ENCODE results near the gene LAMB4. TPM values are rescaled to one million over a fixed set of nuclear protein-coding genes. Genes with fewer than 3 reads are reported as not detected.

The LAMB4 gene
- total and polyA plus RNA-seq, 4 donors, result 0.24 TPM; not detected in 3

DNA sequence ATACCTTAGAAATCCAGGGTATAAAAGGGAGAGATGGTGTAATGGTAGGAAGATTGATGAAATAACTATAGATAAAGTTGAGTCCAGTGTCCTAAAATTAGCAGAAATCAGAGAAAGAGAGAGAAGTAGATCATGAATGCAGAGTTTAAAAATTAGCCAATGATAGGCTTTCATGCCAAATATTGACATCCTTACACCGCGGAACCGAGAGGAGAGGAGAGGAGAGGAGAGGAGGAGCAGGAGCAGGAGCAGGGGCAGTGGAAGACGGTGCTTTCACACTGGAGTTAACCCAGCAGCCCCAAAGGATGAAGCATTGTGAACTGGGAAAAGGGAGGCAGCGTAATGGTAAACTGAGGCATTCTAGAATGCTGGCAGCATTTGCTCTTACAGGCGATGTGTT is 34.2 kb upstream of the LAMB4 start:
- no peaks in the 10 kb centered on the region for H3K4me1 ChIP-seq (ENCODE audit: control insufficient read depth in 1 of 2, insufficient read depth in 2 of 2, low read length in 2 of 2)

DNA sequence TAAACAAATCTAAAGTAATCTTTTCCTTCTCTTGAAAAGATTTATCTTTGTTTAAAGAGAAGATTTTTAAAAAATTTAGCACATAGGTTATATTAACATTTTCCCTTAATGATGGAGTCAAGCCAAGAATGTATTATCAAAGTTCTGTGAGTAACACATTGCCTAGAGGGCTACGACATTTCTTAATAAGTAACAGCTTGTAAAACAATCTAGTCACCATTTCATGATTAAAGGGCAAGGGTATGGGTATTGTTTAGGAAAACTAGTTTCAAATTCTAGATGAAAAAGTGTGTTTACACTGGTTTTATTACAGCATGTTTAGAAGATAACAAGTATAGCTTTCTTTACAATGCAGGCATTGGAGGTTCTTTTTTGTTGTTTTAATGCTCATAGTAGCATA is 28.6 kb upstream of the LAMB4 start:
- H3K4me3 ChIP-seq (ENCODE audit: low read length in 2 of 2), result no peak overlapping the region
- WGBS, 2 donors, result 68 to 71% methylated on average over 1 of the region's 1 CpG
- ATAC-seq (ENCODE audit: low FRiP score) (no peak), DNase-seq (no peak)
- intact Hi-C loops (cut with DNase I), result no loop called here
- H3K36me3 ChIP-seq (ENCODE audit: control insufficient read depth in 1 of 2, insufficient read depth in 2 of 2, low read length in 1 of 2), result no peaks in the 10 kb centered on the region
- no peaks in the 10 kb centered on the region for H3K9me3 ChIP-seq (ENCODE audit: control insufficient read depth, low read length)
- no peak overlapping the region for H3K27ac ChIP-seq (ENCODE audit: low read depth in 1 of 2, low read length in 2 of 2)
- no peaks in the 10 kb centered on the region for H3K27me3 ChIP-seq (ENCODE audit: control insufficient read depth in 1 of 2, insufficient read depth in 2 of 2, low read length in 1 of 2)
- no peaks in the 10 kb centered on the region for H3K4me1 ChIP-seq (ENCODE audit: control insufficient read depth in 1 of 2, insufficient read depth in 2 of 2, low read length in 2 of 2)

More for the DNA sequence above, 34.2 kb upstream of the LAMB4 start:
- ATAC-seq (ENCODE audit: low FRiP score) (no peak), DNase-seq (no peak)
- no peaks in the 10 kb centered on the region for H3K9me3 ChIP-seq (ENCODE audit: control insufficient read depth, low read length)
- WGBS, 2 donors, result 71 to 77% methylated on average over 6 of the region's 6 CpGs
- no peak overlapping the region for H3K4me3 ChIP-seq (ENCODE audit: low read length in 2 of 2)
- no peak overlapping the region for H3K27ac ChIP-seq (ENCODE audit: low read depth in 1 of 2, low read length in 2 of 2)
- H3K27me3 ChIP-seq (ENCODE audit: control insufficient read depth in 1 of 2, insufficient read depth in 2 of 2, low read length in 1 of 2), result no peaks in the 10 kb centered on the region
- H3K36me3 ChIP-seq (ENCODE audit: control insufficient read depth in 1 of 2, insufficient read depth in 2 of 2, low read length in 1 of 2), result no peaks in the 10 kb centered on the region
- intact Hi-C loops (cut with DNase I), result no loop called here

DNA sequence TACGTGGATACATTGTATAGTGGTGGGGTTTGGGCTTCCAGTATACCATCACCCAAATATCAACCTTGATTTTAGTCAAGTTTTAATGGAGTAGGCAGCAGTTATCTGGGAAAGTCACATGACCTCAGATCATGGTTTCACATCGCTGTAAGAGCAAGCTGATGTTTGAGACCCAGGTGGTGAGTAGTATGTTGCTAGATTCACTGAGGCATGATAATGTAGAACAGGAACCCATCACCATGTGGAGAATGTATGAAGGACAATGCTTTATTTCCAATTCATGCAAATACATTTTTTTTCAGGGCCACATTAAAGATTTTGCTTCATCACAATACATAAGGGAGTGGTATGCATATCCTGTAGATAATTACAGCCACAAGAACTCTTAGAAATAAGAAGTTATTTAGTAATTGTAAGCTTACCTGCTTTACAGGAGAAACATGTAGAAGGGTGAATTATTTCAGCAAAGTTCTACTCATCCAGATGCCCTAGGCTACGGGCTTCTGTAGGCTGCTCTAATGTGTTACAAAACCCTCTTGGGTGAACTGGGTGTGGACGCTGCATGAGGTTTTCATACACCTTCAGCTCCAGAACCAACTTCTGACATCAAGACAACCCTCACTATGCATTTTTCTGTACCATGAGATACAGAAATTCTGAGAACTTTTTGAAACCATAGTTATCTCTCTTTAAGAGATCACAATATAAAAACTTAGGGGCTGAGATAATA is 27.6 kb upstream of the LAMB4 start:
- no peaks in the 10 kb centered on the region for H3K36me3 ChIP-seq (ENCODE audit: control insufficient read depth in 1 of 2, insufficient read depth in 2 of 2, low read length in 1 of 2)
- no peaks in the 10 kb centered on the region for H3K27me3 ChIP-seq (ENCODE audit: control insufficient read depth in 1 of 2, insufficient read depth in 2 of 2, low read length in 1 of 2)
- no peak overlapping the region for H3K4me3 ChIP-seq (ENCODE audit: low read length in 2 of 2)
- no peak for DNase-seq
- H3K9me3 ChIP-seq (ENCODE audit: control insufficient read depth, low read length), result no peaks in the 10 kb centered on the region
- no peak for ATAC-seq (ENCODE audit: low FRiP score)
- intact Hi-C loops (cut with DNase I), result no loop called here
- 90 to 94% methylated on average over 4 of the region's 4 CpGs for WGBS, 2 donors
- H3K4me1 ChIP-seq (ENCODE audit: control insufficient read depth in 1 of 2, insufficient read depth in 2 of 2, low read length in 2 of 2), result no peaks in the 10 kb centered on the region
- H3K27ac ChIP-seq (ENCODE audit: low read depth in 1 of 2, low read length in 2 of 2), result no peak overlapping the region

DNA sequence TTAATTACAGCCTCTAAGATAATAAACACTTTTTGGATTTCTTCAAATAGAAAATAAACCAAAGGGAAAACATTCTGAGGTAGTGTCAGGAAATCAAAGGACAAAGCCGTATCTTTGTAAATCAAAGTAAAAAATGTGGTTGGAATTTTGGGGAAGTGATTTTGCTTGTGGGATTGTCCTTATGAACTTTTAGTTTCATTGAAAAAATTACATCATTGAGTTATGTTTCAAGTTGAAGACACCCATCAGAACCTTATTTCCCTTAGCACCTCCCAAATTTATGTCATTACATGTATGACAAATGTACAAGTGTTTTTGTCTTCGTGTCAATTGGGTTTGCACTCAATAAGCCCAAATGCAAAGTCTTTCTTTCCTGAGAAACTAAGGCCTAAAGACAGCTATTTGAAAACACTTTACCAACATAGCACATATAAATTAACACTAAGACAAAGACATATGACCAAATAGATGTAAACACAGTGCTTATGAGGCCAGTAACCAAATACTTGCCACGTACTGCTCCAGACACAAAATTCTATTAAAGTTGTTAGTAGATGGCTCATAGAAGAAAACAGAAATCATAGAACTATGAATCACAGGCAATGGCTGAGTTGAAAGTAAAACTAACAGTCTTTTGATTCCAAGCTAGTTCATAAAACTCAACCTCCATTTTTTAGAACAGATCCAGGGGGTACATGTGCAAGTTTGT is 26.9 kb upstream of the LAMB4 start:
- H3K27ac ChIP-seq (ENCODE audit: low read depth in 1 of 2, low read length in 2 of 2), result no peak overlapping the region
- H3K4me1 ChIP-seq (ENCODE audit: control insufficient read depth in 1 of 2, insufficient read depth in 2 of 2, low read length in 2 of 2), result no peaks in the 10 kb centered on the region
- no peaks in the 10 kb centered on the region for H3K36me3 ChIP-seq (ENCODE audit: control insufficient read depth in 1 of 2, insufficient read depth in 2 of 2, low read length in 1 of 2)
- H3K27me3 ChIP-seq (ENCODE audit: control insufficient read depth in 1 of 2, insufficient read depth in 2 of 2, low read length in 1 of 2), result no peaks in the 10 kb centered on the region
- WGBS, 2 donors, result 80 to 88% methylated on average over 3 of the region's 3 CpGs
- DNase-seq (no peak), ATAC-seq (ENCODE audit: low FRiP score) (no peak)
- H3K4me3 ChIP-seq (ENCODE audit: low read length in 2 of 2), result no peak overlapping the region
- H3K9me3 ChIP-seq (ENCODE audit: control insufficient read depth, low read length), result no peaks in the 10 kb centered on the region
- intact Hi-C loops (cut with DNase I), result no loop called here

DNA sequence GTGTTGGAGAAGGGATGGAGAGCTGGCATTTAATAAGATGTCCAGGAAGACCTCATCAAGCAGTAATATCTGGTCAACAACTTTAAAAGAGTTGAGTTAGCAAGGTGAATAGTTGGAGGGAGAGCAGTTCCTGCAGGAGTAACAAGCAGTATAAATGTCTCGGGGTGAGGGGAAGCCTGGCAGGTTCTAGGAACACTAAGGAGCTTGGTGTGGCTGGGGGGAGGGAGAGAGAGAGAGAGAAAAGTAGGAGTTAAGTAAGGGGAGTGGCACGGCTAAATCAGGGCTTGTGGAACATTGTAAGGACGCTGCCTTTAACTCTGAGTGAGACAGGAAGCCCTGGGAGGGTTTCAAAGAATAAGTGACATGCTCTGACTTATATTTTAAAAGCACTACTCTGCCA is 22.0 kb upstream of the LAMB4 start:
- DNase-seq (no peak), ATAC-seq (ENCODE audit: low FRiP score) (no peak)
- intact Hi-C loops (cut with DNase I), result no loop called here
- Histone ChIP-seq H3K4me1 (ENCODE audit: control insufficient read depth in 1 of 2, insufficient read depth in 2 of 2, low read length in 2 of 2) (no peaks in the 10 kb centered on the region), H3K4me3 (ENCODE audit: low read length in 2 of 2) (no peak overlapping the region), H3K27ac (ENCODE audit: low read depth in 1 of 2, low read length in 2 of 2) (no peak overlapping the region), H3K27me3 (ENCODE audit: control insufficient read depth in 1 of 2, insufficient read depth in 2 of 2, low read length in 1 of 2) (peaks cover 0 to 2% of the 10 kb centered on the region in 2 donors), H3K36me3 (ENCODE audit: control insufficient read depth in 1 of 2, insufficient read depth in 2 of 2, low read length in 1 of 2) (no peaks in the 10 kb centered on the region), H3K9me3 (ENCODE audit: control insufficient read depth, low read length) (no peaks in the 10 kb centered on the region)
- whole genome bisulfite sequencing, 2 donors, result 37 to 52% methylated on average over 3 of the region's 3 CpGs

DNA sequence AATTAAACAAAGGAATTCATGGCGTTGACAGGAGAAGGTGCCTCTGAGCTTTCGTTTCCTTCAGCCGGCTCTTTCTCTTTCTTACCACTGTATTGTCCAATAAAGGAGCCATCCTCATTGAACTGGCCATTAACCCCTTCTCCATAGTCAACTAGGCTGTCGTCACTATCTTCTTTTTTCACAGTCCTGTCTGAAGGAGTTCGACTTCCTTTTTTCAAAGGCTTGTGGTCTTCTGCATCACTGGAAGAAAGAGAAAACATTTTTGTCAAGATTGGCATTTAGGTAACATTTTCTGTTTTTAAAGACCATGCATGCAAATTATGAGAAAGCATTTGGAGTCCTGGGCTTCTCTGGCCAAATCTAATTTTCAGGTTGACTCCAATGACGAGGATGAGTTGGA is 19.7 kb upstream of the LAMB4 start:
- H3K27ac ChIP-seq (ENCODE audit: low read depth in 1 of 2, low read length in 2 of 2), result no peak overlapping the region
- no peak overlapping the region for H3K4me3 ChIP-seq (ENCODE audit: low read length in 2 of 2)
- intact Hi-C loops (cut with DNase I), result loop anchor here (5.0 to 10.0 kb wide), 5 partner anchors 135 to 405 kb away; partner anchors contain the start of gene CBLL1 (in 1 of the 2)
- WGBS, 2 donors, result 70% methylated on average over 6 of the region's 6 CpGs
- H3K9me3 ChIP-seq (ENCODE audit: control insufficient read depth, low read length), result no peaks in the 10 kb centered on the region
- no peak for ATAC-seq (ENCODE audit: low FRiP score)
- H3K36me3 ChIP-seq (ENCODE audit: control insufficient read depth in 1 of 2, insufficient read depth in 2 of 2, low read length in 1 of 2), result no peaks in the 10 kb centered on the region
- DNase-seq, result no peak
- H3K4me1 ChIP-seq (ENCODE audit: control insufficient read depth in 1 of 2, insufficient read depth in 2 of 2, low read length in 2 of 2), result no peaks in the 10 kb centered on the region
- H3K27me3 ChIP-seq (ENCODE audit: control insufficient read depth in 1 of 2, insufficient read depth in 2 of 2, low read length in 1 of 2), result peaks cover 0 to 2% of the 10 kb centered on the region in 2 donors

DNA sequence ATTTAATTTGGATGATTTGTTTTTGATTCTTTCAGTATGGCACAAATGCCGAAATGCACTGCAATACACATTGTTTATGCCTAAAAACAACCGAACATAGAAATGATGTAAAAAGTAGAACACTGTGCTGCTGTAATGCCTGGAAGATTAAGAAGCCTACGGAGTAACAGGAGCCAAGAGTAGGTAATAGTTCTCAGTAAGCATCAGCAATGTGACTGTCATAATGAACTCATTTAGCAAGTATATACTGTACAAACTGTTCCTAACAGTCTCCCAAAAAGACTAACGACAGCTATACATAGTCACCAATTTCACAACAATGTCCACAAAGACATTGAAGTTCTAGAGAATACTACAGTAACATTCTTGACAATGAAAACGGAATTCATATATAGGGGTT is 19.0 kb upstream of the LAMB4 start:
- intact Hi-C loops (cut with DNase I), result loop anchor here (5.0 to 10.0 kb wide), 5 partner anchors 134 to 404 kb away; partner anchors contain the start of gene CBLL1 (in 1 of the 2)
- 80 to 84% methylated on average over 5 of the region's 5 CpGs for WGBS, 2 donors
- H3K27ac ChIP-seq (ENCODE audit: low read depth in 1 of 2, low read length in 2 of 2), result no peak overlapping the region

DNA sequence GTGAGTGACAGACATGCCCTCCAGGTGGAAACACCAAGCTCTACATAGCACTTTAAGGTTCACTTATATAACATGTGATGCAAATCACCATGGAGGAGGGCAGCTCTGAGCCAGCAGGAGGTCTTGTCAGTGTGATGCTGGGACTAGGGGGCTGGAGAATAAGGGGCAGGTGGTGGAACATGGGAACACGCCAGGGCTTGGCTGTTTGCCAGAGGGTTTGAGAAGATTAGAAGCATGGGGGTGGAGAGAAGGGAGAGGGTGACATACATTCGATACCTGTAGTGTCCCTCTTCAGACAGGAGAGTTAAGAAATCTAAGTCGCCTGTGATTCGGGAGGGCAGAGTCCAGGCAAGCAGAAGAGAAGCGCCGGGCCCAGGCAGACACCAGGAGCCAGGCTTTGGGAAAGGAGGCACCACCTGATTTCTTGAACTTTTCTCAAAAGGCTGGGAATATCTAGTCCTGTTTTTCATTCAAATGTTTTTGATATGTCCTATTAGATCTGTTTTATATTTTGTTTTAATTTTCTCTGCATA is 16.9 kb upstream of the LAMB4 start:
- no peaks in the 10 kb centered on the region for H3K36me3 ChIP-seq (ENCODE audit: control insufficient read depth in 1 of 2, insufficient read depth in 2 of 2, low read length in 1 of 2)
- no peaks in the 10 kb centered on the region for H3K4me1 ChIP-seq (ENCODE audit: control insufficient read depth in 1 of 2, insufficient read depth in 2 of 2, low read length in 2 of 2)
- DNase-seq (no peak), ATAC-seq (ENCODE audit: low FRiP score) (no peak)
- peaks cover 0 to 2% of the 10 kb centered on the region in 2 donors for H3K27me3 ChIP-seq (ENCODE audit: control insufficient read depth in 1 of 2, insufficient read depth in 2 of 2, low read length in 1 of 2)
- H3K9me3 ChIP-seq (ENCODE audit: control insufficient read depth, low read length), result no peaks in the 10 kb centered on the region
- 82 to 85% methylated on average over 6 of the region's 6 CpGs for WGBS, 2 donors
- H3K27ac ChIP-seq (ENCODE audit: low read depth in 1 of 2, low read length in 2 of 2), result no peak overlapping the region
- no peak overlapping the region for H3K4me3 ChIP-seq (ENCODE audit: low read length in 2 of 2)
- intact Hi-C loops (cut with DNase I), result loop anchor here (5.0 to 10.0 kb wide), 5 partner anchors 132 to 402 kb away; partner anchors contain the start of gene CBLL1 (in 1 of the 2)

More for the DNA sequence above, 19.0 kb upstream of the LAMB4 start:
- H3K27me3 ChIP-seq (ENCODE audit: control insufficient read depth in 1 of 2, insufficient read depth in 2 of 2, low read length in 1 of 2), result peaks cover 0 to 2% of the 10 kb centered on the region in 2 donors
- ATAC-seq (ENCODE audit: low FRiP score) (no peak), DNase-seq (no peak)
- H3K4me1 ChIP-seq (ENCODE audit: control insufficient read depth in 1 of 2, insufficient read depth in 2 of 2, low read length in 2 of 2), result no peaks in the 10 kb centered on the region
- no peaks in the 10 kb centered on the region for H3K36me3 ChIP-seq (ENCODE audit: control insufficient read depth in 1 of 2, insufficient read depth in 2 of 2, low read length in 1 of 2)
- no peaks in the 10 kb centered on the region for H3K9me3 ChIP-seq (ENCODE audit: control insufficient read depth, low read length)
- no peak overlapping the region for H3K4me3 ChIP-seq (ENCODE audit: low read length in 2 of 2)

Measured in aorta (tissue), 5 donors.